ENCODE results near the gene ZNF337.

The ZNF337 gene

DNA sequence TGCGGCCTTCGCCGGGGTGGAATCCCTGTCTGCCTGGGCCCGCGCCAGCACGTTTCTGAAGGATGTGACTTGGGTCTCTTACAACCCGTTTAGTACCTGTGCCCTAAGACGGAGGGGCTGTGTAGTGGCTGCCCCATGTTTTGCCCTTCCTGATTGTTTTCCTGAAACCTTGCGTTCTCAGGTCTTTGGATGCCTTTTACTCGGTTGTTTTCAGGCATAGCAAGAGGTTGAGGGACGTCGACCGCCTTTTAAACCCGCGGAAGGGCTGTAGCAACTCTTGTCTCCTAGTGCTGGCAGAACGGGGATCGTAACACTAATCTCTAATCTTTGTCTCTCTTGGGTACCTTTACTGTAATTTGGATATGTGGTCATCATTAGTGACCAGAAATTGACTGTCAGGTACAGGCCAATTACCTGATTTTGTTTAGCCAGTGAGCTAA, 72.1 kb downstream of the ZNF337 start:
- DNase-seq, result no peak

Data from SIG-M5 (cell line).